ENCODE data around the gene KAT6B.

The KAT6B gene

DNA sequence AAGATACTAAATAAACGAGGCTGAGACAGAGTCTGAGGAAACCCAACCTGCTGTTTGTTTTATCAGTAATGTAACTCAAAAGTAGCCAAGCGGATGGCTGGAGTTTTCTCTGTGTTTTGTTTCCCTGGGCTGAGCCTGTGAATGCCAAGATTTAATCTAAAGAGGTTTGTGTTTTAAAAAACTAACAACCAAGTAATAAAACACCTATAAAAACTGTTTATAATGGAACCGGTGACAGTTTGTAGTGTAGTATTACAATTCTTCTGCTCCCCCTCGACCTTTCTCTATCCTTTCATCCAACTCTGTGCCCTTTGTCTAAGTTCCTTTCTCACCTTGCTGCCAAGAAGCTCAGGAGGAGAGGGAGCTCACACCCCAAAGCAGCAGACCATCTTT is 2.6 kb upstream of the KAT6B start:
- DNase-seq (ENCODE audit: low read depth in 2 of 2): no peak

DNA sequence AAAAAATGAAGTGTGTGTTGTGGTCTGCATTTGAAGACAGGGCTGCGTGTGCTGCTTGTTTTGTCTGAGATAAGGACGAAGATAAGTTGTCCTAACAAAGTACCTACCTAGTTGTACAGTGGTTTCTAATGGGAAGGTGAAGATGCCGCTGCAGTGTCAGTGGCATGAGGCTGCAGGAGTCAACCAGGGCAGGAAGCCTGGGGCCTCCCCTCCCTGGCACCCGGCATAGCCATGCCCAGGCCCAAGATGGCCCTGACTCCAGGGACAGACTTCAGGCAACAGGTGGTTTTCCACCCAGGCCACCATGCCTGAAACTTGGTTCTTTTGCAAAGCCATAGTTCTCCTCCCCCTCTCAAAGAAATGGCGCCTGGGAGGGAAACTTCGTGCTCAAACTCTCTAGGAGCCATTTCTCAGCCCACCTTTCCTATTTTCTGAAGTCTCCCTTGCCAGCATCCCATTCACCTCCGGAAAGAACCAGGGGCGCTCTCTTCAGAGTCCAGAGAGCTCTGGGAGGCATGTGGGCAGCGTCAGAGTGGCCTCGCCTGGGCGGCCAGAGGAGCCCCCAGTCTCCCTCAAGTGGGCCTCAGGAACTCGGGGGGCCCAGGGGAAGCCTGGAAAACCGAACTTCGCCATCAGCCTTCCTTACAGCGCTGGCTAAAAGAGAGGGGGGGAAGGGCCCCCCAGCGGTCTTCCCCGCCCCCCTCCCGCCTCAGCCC is 2.1 kb upstream of the KAT6B start:
- DNase-seq (ENCODE audit: low read depth in 2 of 2): no peak

DNA sequence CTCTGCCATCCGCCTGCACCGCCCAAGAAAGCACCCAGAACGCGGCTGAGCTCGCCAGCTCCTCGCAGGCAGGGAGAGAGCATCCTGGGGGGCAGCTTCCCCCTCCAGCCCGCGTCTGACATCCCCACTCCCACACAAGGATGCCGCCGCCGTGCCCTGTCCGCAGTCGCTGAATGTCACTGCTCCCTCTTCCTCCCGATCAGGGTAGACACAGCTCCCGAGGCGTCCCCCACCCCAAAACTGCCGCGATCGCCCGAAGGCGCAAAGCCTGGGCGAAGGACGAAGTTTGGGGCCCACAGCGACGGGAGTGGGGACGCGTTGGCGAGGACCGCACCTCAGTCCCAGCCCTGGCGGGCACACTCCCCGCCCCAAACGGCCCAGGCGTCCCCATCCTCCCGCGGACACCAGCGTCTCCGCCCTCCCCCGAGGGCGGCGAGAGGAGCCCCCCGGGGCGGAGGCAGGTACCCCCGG is 1.5 kb upstream of the KAT6B start:
- DNase-seq (ENCODE audit: low read depth in 2 of 2): peak in 1 of 2 donors; percentile 57

DNA sequence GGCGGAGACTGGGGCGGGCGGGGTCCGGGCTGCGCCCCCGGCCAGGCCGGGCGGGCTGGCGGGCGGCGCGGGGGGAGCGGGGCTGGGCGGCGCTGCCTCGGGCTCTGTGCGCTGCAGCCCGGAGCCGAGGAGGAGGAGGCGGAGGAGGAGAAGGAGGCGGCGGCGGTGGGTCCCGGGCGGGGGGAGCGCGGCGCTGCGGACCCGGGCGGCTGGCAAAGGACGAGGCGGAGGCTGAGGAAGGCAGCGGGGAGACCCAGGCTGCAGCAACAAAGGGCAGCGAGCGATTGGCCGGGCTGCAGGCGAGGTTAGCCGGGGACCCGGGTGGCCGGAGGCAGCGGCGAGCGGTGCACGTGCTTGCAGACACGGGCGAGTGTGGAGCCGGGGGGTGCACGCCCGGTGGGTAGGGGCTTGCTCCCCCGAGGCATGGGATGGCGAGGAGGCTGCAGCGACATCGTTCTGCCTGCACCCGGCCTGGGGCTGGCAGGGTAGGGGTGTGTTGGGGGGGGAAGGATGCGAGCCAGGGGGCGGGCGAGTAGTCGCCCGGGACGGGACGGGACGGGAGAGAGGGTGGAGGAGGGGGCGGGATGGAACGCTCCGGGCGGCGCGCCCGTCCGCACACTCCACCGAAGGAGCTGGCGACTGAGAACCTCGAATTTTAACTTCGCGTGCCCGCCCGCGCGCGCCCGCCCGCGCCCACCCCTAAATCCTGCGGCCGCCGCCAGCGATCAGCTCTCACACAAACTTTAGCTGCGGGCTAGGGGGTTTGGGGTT is 844 bp upstream of the KAT6B start:
- peak in 1 of 2 donors; percentile 13 for DNase-seq (ENCODE audit: low read depth in 2 of 2)

DNA sequence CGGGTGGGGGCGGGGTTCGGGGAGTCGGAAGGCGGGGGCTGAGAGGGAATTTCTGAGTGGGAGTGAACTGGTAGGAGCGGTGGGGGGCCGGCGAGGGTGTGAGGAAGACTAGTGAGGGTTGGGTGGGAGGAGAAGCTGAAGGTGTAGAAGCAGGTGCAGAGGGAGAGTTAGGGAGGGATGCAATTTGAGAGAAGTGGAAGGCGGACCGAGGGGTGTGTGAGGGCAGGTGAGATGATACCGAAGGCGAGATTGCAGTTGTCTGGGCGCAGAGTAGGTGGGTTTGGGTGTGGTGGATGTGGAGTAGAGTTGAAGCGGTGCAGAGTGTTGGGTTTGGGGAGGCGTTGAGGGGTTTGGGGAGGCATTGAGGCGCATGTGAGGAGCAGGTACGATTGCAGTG is 643 bp downstream of the KAT6B start:
- no peak for DNase-seq (ENCODE audit: low read depth in 2 of 2)

DNA sequence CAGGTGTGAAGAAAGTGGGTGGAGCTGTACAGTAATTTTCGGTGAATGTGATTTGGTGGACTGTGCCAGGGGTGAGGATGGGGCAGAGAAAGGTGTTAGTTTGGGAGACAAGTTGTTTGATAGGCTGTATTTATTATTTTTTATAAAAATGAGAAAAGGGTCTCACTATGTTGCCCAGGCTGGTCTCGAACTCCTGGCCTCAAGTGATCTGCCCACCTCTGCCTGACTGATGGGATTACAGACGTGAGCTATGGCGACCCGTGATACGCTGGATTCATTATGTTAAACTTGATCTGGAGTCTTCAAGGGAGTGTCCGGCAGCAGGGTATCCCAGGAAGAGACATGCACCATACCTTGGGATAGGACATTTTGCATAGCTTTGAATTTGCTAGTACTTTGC is 1.3 kb downstream of the KAT6B start:
- DNase-seq (ENCODE audit: low read depth in 2 of 2): no peak

DNA sequence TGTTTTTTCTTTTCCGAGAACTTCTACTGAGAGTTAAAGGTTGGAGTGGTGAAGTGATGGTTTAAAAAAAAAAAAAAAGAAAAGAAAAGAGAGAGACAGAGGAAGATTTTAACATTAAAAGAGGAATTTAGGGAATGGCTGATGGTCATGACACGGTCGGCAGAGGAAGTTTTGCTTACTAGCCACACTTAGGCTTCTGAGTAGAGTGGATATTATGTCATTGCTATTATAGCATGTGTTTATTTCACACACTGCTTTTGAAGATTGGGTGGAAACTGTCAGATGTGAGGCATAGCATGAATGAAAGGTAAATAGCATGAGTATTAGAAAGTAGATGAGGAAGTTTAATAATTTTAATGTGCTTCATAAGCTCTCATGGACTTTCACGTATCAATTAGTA is 2.5 kb downstream of the KAT6B start:
- no peak for DNase-seq (ENCODE audit: low read depth in 2 of 2)

DNA sequence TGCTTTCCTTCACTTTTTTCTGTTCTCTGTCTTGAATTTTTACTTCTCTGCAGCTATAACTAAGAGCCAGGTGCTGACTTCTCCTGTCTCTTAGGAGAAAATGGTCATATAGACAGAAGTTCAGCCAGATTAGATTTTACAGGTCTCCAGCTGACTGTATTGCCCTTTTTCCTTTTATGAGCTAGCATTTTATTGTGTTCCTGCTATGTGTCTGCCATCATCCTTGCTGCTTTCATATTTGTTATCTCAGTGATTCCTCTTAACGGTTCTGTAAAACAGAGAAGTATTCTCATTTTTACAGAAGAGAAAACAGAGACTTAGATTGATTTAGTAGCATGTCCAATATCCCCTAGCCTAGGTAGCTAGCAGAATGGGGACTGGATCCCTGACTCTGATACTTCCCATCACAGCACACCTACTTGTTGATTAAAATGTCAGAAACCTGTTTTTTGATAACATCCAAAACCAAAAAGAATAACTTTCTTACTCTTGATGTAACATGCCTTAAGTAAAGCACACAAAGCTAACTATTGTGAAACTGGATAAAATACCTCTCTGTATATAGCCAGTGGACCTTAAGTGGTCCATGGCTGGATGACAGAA is 5.2 kb downstream of the KAT6B start:
- no peak for DNase-seq (ENCODE audit: low read depth in 2 of 2)

DNA sequence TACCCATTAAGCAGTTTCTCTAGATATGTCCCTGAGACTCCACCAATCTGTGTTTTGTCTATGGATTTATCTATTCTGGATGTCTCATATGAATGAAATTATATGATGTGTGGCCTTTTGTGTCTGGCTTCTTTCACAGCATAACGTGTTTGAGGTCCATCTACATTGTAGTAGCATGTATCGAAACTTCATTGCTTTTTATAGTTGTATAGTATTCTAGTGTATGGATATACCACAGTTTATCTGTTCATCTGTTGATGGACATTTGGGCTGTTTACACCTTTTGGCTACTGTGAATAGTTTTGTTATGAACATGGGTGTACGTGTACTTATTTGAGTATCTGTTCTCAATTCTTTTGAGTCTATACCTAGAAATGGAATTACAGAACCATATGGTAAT is 9.6 kb downstream of the KAT6B start:
- no peak for DNase-seq (ENCODE audit: low read depth in 2 of 2)

DNA sequence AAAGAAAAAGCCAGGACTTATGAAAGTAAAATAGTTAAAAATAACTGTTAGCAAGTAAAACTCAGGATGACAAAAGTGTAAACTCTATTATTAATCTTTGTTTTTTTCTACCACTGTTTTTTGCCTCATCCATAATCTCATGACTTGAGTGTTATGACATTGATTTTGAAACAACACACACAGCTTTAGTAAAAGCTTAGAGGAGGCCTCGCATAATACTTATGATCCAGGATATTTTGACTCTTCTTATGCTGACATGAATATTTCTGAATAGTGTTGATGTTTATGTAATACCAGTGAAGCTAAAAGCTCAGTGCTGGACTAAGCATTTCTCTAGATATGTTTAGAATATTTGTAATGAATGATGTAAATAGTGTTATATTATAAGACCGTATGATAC is 10.5 kb downstream of the KAT6B start:
- no peak for DNase-seq (ENCODE audit: low read depth in 2 of 2)

DNA sequence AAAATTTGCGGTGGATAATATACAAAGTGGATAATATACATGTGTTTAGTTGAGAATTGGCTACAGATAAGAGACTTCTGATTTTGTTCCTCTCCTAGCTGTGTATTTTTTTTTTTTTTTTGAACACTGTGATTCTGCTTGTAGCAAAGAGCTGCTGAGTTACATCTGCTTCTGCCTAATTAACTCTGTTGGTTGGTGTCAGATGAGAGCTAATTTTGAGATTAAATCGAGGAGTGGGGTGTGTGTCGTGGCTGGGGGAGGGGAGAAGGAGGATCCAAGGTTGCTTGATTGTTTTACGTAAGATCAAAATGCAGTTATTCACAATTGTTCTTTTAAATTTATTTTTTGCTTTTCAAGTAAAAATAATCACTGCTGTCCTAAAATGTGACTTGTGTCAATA is 11.3 kb downstream of the KAT6B start:
- no peak for DNase-seq (ENCODE audit: low read depth in 2 of 2)

DNA sequence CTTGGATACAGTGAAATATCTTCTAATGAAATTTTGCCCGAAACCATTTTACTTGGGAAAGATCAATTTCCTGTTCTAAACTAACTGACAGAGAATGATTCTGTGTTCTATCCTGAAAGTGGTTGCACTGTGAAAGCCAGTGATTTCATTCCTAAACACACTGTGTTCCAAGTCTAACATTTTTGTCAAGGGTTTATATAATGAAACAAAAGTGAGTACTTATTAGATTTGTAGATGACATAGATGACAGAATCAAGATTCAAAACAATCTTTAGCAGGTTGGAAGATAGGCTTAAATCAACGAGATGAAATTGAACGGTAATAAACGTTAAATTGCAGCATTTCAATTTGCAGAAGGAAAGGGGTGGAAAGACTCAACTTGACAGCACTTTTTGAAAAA is 13.3 kb downstream of the KAT6B start:
- no peak for DNase-seq (ENCODE audit: low read depth in 2 of 2)

DNA sequence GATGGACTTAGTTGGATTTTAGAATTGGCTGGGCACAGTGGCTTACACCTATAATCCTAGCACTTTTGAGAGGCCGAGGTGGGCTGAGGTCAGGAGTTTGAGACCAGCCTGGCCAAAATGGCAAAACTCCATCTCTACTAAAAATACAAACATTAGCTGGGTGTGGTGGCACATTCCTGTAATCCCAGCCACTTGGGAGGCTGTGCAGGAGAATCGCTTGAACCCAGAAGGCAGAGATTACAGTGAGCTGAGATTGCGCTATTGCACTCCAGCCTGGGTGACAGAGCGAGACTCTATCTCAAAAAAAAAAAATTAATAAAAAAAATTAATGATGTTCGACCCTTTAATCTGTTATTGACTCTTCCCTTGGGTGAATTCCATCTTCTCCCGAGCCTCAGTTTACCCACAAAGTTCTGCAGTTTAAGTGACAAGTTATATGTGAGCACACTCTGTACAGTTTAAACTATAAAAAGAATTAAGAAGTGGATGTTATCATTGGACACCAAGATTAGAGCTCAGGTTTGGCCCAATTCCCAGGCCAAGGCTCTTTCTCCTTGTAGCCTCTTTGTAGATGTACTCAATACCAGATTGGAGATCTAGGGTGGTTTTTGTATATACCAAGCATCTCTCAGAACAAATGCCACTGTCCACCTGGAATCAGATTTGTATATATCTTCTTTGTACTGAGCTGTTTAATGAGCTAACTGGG is 15.0 kb downstream of the KAT6B start:
- DNase-seq (ENCODE audit: low read depth in 2 of 2): no peak

DNA sequence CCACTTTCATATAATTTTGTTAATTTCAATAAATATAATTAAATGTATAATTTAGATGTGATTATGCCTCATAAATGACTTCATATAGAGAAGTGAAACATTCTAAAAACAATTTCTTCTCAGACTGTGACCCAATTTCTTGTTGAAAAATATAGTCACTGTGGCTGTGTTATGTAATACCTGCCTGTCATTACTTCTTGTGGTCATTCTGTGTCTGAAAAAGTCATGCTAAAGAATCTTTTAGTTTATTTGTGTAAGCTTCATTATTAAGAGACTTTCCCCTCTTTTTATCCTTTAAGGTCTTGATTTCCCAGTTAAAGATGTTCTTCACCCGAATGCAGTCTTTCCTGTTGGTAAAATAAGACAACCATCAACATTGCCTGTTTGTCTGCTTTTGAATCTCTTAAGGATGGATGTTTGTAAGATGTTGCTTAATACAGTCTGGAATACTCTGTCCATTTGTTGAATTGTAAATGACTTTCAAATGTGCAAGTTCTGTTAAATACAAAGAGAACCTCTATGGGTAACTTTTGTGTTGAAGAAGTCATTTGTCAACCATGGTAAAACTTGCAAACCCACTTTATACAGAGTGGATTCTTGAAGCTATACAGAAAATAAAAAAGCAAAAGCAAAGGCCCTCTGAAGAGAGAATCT is 16.0 kb downstream of the KAT6B start:
- DNase-seq (ENCODE audit: low read depth in 2 of 2): no peak

DNA sequence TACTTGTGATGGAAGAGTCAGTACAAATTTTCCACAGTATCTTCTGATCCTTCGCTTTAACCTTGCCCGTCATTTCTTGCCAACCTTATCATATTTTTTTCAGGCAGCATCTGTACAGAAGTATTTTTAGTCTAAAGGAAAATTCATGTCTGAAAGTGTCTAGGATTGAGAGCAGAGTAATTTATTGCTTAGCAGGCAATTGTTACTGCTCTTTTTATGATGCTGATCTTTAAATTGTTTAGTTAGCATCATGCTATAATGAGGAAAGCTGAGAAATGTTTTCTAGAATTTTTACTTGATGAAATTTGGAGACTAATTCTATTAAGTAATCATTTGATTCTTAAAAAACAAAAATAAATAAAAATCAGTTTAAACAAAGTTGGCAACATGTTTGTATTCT is 20.6 kb downstream of the KAT6B start:
- DNase-seq (ENCODE audit: low read depth in 2 of 2): no peak

DNA sequence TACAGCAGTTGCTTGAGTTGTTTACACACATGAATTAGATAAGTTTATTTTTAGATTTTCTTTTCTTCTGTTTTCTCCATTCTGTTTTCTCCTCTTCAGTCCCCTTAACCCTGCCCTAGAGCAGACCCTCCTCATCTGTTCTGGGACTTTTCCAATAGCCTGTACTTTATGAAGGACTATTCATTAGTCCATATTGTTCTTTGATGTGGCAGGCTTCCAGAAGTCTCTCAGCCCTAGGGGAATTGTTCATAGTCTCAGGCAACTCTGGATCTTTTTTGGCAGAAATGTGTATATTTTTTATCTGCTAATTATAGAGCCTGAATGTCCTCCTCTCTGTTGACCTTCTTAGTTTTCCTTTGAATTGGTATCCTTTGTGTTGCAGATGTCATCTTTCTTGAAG is 25.4 kb downstream of the KAT6B start:
- no peak for DNase-seq (ENCODE audit: low read depth in 2 of 2)

DNA sequence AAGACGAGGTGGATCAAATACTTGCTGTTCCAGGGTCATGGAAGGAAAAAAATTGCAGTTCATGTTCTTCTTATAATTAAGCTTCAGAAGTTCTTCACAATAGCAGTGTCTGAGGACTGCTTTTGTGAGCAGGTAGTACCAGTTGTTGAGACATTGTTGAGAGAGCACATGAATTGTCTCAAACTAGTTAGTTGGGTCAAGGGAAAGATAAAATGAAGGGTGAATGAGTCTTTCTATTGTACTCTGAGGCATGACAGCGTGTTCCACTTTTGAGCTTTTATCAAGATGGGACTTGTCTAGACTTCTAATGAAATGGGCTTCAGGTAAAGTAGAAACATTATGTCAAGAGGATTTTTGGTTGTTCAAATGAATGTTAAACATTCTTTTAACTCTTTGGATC is 26.0 kb downstream of the KAT6B start:
- no peak for DNase-seq (ENCODE audit: low read depth in 2 of 2)

DNA sequence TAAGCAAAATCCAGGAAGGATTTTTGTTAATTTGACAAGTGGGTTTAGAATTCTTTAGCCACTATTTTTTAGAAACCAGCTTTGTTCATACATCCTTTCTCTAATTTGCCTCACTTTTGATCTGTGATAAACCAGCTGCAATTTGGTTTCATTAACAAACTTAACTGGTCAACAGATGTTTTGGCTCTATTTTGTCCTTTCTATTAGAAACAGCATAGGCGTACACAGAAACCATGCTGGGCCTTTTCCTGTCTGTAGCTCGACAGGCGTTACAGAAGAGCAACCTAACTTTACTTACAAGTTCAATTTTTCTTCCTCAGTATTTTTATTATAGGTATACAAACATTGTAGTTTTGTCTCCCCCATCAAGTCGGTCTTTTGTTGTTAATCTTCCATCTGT is 28.2 kb downstream of the KAT6B start:
- no peak for DNase-seq (ENCODE audit: low read depth in 2 of 2)

DNA sequence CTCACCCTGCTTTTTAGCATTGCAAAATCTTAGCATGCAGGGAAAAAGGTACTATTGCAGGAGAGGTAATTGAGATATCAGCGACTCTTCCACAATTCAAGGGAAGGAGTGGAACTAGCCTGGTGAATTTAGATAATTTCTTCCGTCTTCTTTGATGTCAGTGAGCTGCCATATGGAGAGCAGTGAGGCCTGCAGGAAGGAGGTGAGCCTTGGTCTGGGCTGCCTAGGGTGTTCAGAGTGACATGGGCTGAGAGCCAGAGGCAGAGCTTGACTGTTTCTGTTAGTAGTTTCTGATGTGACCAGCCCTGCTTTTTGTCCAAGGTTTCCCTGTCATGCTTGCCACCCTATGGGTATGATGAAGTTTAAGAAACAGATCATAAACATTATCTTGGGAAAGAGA is 28.6 kb downstream of the KAT6B start:
- DNase-seq (ENCODE audit: low read depth in 2 of 2): no peak

DNA sequence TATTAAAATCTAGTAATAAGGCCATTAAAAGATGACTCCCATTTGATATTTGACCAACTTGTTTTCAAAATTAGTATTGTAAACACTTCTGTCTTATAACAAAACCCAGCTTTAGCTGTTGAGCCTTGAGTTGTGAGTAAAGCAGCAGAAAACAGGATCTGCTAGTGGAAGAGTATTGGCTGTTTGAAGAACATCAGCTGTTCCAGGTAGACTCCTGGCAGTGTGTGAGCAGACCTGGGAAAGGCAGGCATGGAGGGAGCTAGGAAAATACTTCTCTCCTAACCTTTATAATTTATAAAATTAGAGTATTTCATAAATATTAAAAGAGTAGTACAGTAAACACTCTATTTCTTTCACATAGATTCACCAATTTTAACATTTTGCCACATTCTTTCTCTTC is 29.0 kb downstream of the KAT6B start:
- DNase-seq (ENCODE audit: low read depth in 2 of 2): no peak

DNA sequence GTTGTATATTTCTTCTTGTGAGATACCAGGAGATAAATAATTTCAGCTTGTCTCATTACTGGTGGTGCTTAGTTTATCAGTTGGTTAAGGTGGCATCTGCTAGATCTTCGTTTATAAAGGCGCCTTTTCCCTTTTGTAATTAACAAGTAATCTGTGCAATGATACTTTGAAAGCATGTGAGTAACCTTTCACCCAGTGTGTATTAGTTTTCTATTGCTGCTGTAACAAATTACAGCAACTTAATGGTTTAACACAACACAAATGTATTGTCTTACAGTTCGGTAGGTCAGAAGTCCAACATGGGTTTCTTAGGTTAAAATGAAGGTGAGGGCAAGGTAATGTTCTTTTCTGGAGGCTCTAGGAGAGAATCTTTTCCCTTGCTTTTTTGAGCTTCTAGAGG is 30.5 kb downstream of the KAT6B start:
- no peak for DNase-seq (ENCODE audit: low read depth in 2 of 2)

DNA sequence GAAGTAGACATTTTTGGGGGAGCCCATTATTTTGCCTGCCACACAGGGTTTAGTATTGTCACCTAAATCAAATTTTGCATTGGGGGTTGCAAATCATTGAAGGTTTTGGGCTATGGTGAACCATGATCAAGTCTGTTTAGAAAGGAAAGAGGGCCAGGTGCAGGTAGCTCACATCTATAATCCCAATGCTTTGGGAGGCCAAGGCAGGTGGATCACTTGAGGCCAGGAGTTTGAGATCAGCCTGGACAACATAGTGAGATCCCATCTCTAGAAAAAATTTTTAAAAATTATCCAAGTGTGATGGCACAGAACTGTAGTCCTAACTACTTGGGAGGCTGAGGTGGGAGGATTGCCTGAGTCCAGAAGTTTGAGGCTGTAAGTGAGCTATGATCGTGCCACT is 31.2 kb downstream of the KAT6B start:
- DNase-seq (ENCODE audit: low read depth in 2 of 2): no peak
